H1 (cell line): Measurements from ENCODE around the gene USP50. TPM values are rescaled to one million over a fixed set of nuclear protein-coding genes. Genes with fewer than 3 reads are reported as not detected.
"Not testable (repeated sequence)": the region's sequence is repeated elsewhere in the genome, so short reads cannot be mapped to it uniquely, and the experiment has no call there.

Experiments
- CTCF ChIA-PET: fragments of 300-600 bp; sonication (Branson Sonifier 250); formaldehyde crosslinking; loops from one replicate; lab custom pipeline; 2021; ENCODE audit not compliant: partially characterized antibody; lab: Charles Lee
- POLR2A ChIA-PET: fragments of 300-600 bp; sonication (Branson Sonifier 250); formaldehyde crosslinking; loops from one replicate; lab custom pipeline; 2021; ENCODE audit warnings: inconsistent platforms; ENCODE audit not compliant: partially characterized antibody; lab: Charles Lee
- DNase-seq, 2 experiments: peaks; one replicate each; pipeline versions ENCODE4 v3.0.0 to v3.0.0-alpha.2; 2010 to 2022; ENCODE audit warnings: low spot score in 2 of 2, low read depth in 1 of 2, mixed read lengths in 1 of 2
- FAIRE-seq: peaks from 2 replicates; lab custom pipeline; 2011; peaks lifted over from hg19 to GRCh38; lab: Jason Lieb, UNC
- H2AFZ ChIP-seq: 2 replicates; pipeline ENCODE4 v1.8.1; 2012; ENCODE audit warnings: low read length, inconsistent platforms
- H2AK5ac ChIP-seq: 2 replicates; pipeline ENCODE4 v1.6.1; 2013; ENCODE audit warnings: low read depth, low read length
- H2BK120ac ChIP-seq: replicated peaks from 2 replicates; pipeline ENCODE3; 2013; ENCODE audit warnings: low read depth, low read length, inconsistent platforms
- H2BK12ac ChIP-seq: 2 replicates; pipeline ENCODE4 v1.6.1; 2013; ENCODE audit warnings: low read depth, low read length
- H2BK15ac ChIP-seq: 2 replicates; pipeline ENCODE4 v1.6.1; 2013; ENCODE audit warnings: low read length
- H2BK20ac ChIP-seq: 2 replicates; pipeline ENCODE4 v1.6.1; 2013; ENCODE audit warnings: low read length
- H2BK5ac ChIP-seq: 2 replicates; pipeline ENCODE4 v1.6.1; 2013; ENCODE audit warnings: low read depth, low read length
- H3K14ac ChIP-seq: 2 replicates; pipeline ENCODE4 v1.6.1; 2013; ENCODE audit warnings: inconsistent platforms; ENCODE audit not compliant: insufficient read length
- H3K18ac ChIP-seq: 2 replicates; pipeline ENCODE4 v1.6.1; 2013; ENCODE audit warnings: low read length; ENCODE audit errors: extremely low read depth
- H3K23ac ChIP-seq: 2 replicates; pipeline ENCODE4 v1.6.1; 2013; ENCODE audit warnings: inconsistent platforms; ENCODE audit not compliant: insufficient read length
- H3K23me2 ChIP-seq: 2 replicates; pipeline ENCODE4 v1.6.1; 2013; ENCODE audit warnings: low read depth, low read length
- H3K27ac ChIP-seq: 2 replicates; pipeline ENCODE4 v1.6.1; 2011; ENCODE audit warnings: low read depth, low read length, inconsistent platforms
- H3K27me3 ChIP-seq, 4 experiments: replicated peaks in 1 of 4; 1 replicate in 1 of 4; 2 replicates in 3 of 4; pipeline versions ENCODE4 v1.6.1 to v1.8.1; 2011 to 2013; ENCODE audit warnings: low read length in 3 of 4, mild to moderate bottlenecking in 3 of 4, inconsistent platforms in 2 of 4, mixed read lengths in 2 of 4, moderate library complexity in 1 of 4; ENCODE audit not compliant: control insufficient read depth in 3 of 4, insufficient read depth in 3 of 4; ENCODE audit errors: extremely low read depth in 1 of 4
- H3K36me3 ChIP-seq, 4 experiments: 2 replicates each; pipeline versions ENCODE4 v1.6.1 to v1.8.1; 2011 to 2013; ENCODE audit warnings: mild to moderate bottlenecking in 4 of 4, low read length in 3 of 4, moderate library complexity in 2 of 4, control low read depth in 1 of 4, inconsistent platforms in 1 of 4; ENCODE audit not compliant: insufficient read depth in 4 of 4, control insufficient read depth in 2 of 4
- H3K4ac ChIP-seq: replicated peaks from 2 replicates; pipeline ENCODE3; 2013; ENCODE audit warnings: low read length, low read depth, mixed read lengths, inconsistent platforms; ENCODE audit not compliant: insufficient read length
- H3K4me1 ChIP-seq, 4 experiments: replicated peaks in 1 of 4; 1 replicate in 1 of 4; 2 replicates in 3 of 4; pipeline versions ENCODE4 v1.6.1 to v1.8.1; 2011 to 2013; ENCODE audit warnings: low read length in 3 of 4, inconsistent platforms in 2 of 4, mixed read lengths in 1 of 4; ENCODE audit not compliant: insufficient read depth in 4 of 4, control insufficient read depth in 3 of 4
- H3K4me2 ChIP-seq, 2 experiments: 2 replicates each; pipeline versions ENCODE4 v1.6.1 to v1.8.1; 2011 to 2013; ENCODE audit warnings: low read depth in 2 of 2, low read length in 2 of 2, control low read depth in 1 of 2, inconsistent platforms in 1 of 2, mild to moderate bottlenecking in 1 of 2; ENCODE audit not compliant: insufficient read depth in 1 of 2
- H3K4me3 ChIP-seq, 4 experiments: fragments of 200-600, 300-600 bp in 1 of 4; sonication (generic), shearing (Covaris generic), sonication (Bioruptor Twin) in 1 of 4; 2 replicates each; pipeline versions ENCODE4 v1.5.1 to v1.8.1; 2011 to 2016; ENCODE audit warnings: low read length in 4 of 4, low read depth in 3 of 4, control low read depth in 2 of 4, inconsistent platforms in 2 of 4, mild to moderate bottlenecking in 2 of 4, mixed read lengths in 1 of 4, moderate library complexity in 1 of 4; ENCODE audit not compliant: insufficient read depth in 2 of 4; ENCODE audit errors: extremely low read depth in 1 of 4
- H3K56ac ChIP-seq: replicated peaks from 2 replicates; pipeline ENCODE3; 2013; ENCODE audit warnings: low read depth, mild to moderate bottlenecking, mixed read lengths, low read length, inconsistent platforms; ENCODE audit not compliant: insufficient read length
- H3K79me1 ChIP-seq: 2 replicates; pipeline ENCODE4 v1.6.1; 2013; ENCODE audit warnings: low read depth, low read length, control low read depth
- H3K79me2 ChIP-seq, 2 experiments: 2 replicates each; pipeline versions ENCODE4 v1.6.1 to v1.8.1; 2012 to 2013; ENCODE audit warnings: low read length in 2 of 2, mild to moderate bottlenecking in 2 of 2, inconsistent platforms in 1 of 2; ENCODE audit not compliant: insufficient read depth in 2 of 2, control insufficient read depth in 1 of 2
- H3K9ac ChIP-seq, 4 experiments: replicated peaks in 1 of 4; 1 replicate in 1 of 4; 2 replicates in 3 of 4; pipeline versions ENCODE4 v1.6.1 to v1.8.1; 2011 to 2013; ENCODE audit warnings: low read depth in 3 of 4, low read length in 3 of 4, control low read depth in 2 of 4, mild to moderate bottlenecking in 2 of 4, moderate library complexity in 2 of 4, inconsistent platforms in 1 of 4; ENCODE audit errors: extremely low read depth in 1 of 4
- H3K9me3 ChIP-seq, 2 experiments: 2 replicates each; pipeline versions ENCODE4 v1.6.1 to v1.8.1; 2012 to 2013; ENCODE audit warnings: mild to moderate bottlenecking in 2 of 2, moderate library complexity in 2 of 2, control low read depth in 1 of 2, inconsistent platforms in 1 of 2, low read depth in 1 of 2, low read length in 1 of 2, mixed read lengths in 1 of 2; ENCODE audit not compliant: insufficient read depth in 2 of 2
- H4K20me1 ChIP-seq, 2 experiments: replicated peaks in 1 of 2; 2 replicates each; pipeline versions ENCODE3 to v1.8.1; 2011 to 2013; ENCODE audit warnings: inconsistent platforms in 2 of 2, low read length in 2 of 2, mild to moderate bottlenecking in 1 of 2; ENCODE audit not compliant: insufficient read depth in 2 of 2, control insufficient read depth in 1 of 2
- H4K5ac ChIP-seq: 2 replicates; pipeline ENCODE4 v1.6.1; 2013; ENCODE audit warnings: low read length, low read depth, mixed read lengths, inconsistent platforms; ENCODE audit not compliant: insufficient read length
- H4K8ac ChIP-seq: 2 replicates; pipeline ENCODE4 v1.8.0; 2013; ENCODE audit warnings: mild to moderate bottlenecking, moderate library complexity, low read length, inconsistent platforms; ENCODE audit not compliant: insufficient read depth; ENCODE audit errors: extremely low read depth
- H4K91ac ChIP-seq: replicated peaks from 2 replicates; pipeline ENCODE3; 2013; ENCODE audit warnings: low read length, mixed read lengths, inconsistent platforms; ENCODE audit not compliant: insufficient read length
- WGBS, 2 experiments: shearing (Covaris generic) in 1 of 2; methylation state at CpG; one replicate each; pipeline versions ENCODE4 v1.1.6 to v1.1.7; 2013 to 2015; ENCODE audit warnings: low lambda C conversion rate in 2 of 2, mixed read lengths in 2 of 2, inconsistent platforms in 1 of 2, low coverage in 1 of 2, missing lambda C conversion rate in 1 of 2; ENCODE audit not compliant: insufficient replicate concordance in 2 of 2, insufficient coverage in 1 of 2, insufficient read length in 1 of 2; ENCODE audit errors: extremely low coverage in 1 of 2, missing lambda C conversion rate in 1 of 2; 5-methylcytosine and 5-hydroxymethylcytosine counted together
- polyA plus RNA-seq, 7 experiments: library from polyadenylated mRNA; depleted of rRNA in 3 of 7; stranded (reverse) in 5 of 7; unstranded in 2 of 7; fragments of >200 nt in 5 of 7; fragments of 200-250 nt in 2 of 7; gene quantifications; 1 replicate in 5 of 7; 2 replicates in 1 of 7; 4 replicates in 1 of 7; pipeline versions ENCODE4 v1.2.1 to v1.2.3, GENCODE V29; 2011 to 2013; ENCODE audit warnings: missing spikeins in 2 of 7, mixed read lengths in 2 of 7
- total RNA-seq: library from RNA; stranded (reverse); fragmentation: NEBNext Ultra II Directional; extraction: Animal tissue kit (Norgen Biotek cat#: 25700); gene quantifications from 2 replicates; pipeline ENCODE4 v1.2.1, GENCODE V29; 2021

The USP50 gene
- total and polyA plus RNA-seq, 2 of the 8 experiments (the other 6 are each of a cell fraction or from before 2014, with no cell fraction given) = not detected

DNA sequence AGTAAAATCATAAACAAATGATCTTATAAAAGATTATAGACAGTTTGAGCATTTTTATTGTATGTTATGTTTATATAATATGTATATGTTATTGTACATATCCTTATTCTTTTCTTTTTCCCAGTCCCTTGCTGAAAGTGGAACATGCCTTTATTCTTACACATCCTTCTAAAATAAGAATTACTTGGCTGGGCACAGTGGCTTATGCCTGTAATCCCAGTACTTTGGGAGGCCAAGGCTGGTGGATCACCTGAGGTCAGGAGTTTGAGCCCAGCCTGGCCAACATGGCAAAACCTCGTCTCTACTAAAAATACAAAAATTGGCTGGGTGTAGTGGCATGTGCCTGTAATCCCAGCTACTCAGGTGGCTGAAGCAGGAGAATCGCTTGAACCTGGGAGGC lies 51.9 kb downstream of the USP50 start:
- H2BK12ac ChIP-seq, DNase-seq, H4K20me1 ChIP-seq, H3K56ac ChIP-seq, H3K27me3 ChIP-seq, H2BK120ac ChIP-seq, H3K79me1 ChIP-seq, H3K18ac ChIP-seq, H3K4me3 ChIP-seq, H2BK20ac ChIP-seq, H3K4me1 ChIP-seq, H3K9me3 ChIP-seq, H2BK15ac ChIP-seq, H3K14ac ChIP-seq, H2AFZ ChIP-seq, FAIRE-seq, H2BK5ac ChIP-seq, H3K27ac ChIP-seq, H3K9ac ChIP-seq, H3K4ac ChIP-seq, H3K79me2 ChIP-seq, H3K23me2 ChIP-seq, H3K23ac ChIP-seq, H2AK5ac ChIP-seq, H4K8ac ChIP-seq, H3K4me2 ChIP-seq, H4K5ac ChIP-seq, H4K91ac ChIP-seq, POLR2A ChIA-PET: not testable (repeated sequence)
- WGBS, 2 experiments = 100% methylated on average over 2 of the region's 2 CpGs; no CpG with 5 or more reads in 1 of the 2 experiments
- H3K36me3 ChIP-seq = peaks cover 7 to 82% (median 37%) of the 10 kb centered on the region in 4 experiments
- CTCF ChIA-PET = interaction anchor here (0.9 kb wide), 1 partner anchor 195 kb away, joined by 3 read pairs; no protein-coding TSS in a partner anchor
